GM23338 (cell line): Measurements from ENCODE around the gene SERBP1. TPM values are rescaled to one million over a fixed set of nuclear protein-coding genes. Genes with fewer than 3 reads are reported as not detected.

Source experiments
- ATAC-seq: fragments of 200-7000 bp; cut with Tn5 transposase; 3 replicates; pipeline ENCODE4 v1.9.1; 2020
- DNase-seq: peaks from one replicate; pipeline ENCODE4 v3.0.0-alpha.2; 2015; ENCODE audit warnings: low spot score
- H2AFZ ChIP-seq: fragments of 200-600 bp; sonication (generic); 2 replicates; pipeline ENCODE4 v1.8.0; 2016; ENCODE audit warnings: antibody characterized with exemption, mild to moderate bottlenecking, moderate library complexity
- H3F3A ChIP-seq: fragments of 200-600 bp; sonication (generic); replicated peaks from 2 replicates; pipeline ENCODE4 v1.8.0; 2017; ENCODE audit warnings: antibody characterized with exemption, mixed run types, low read depth
- H3K27ac ChIP-seq: fragments of 200-600 bp; sonication (generic); 2 replicates; pipeline ENCODE4 v1.6.1; 2016; ENCODE audit warnings: low read depth
- H3K27me3 ChIP-seq: fragments of 200-600 bp; sonication (generic); 2 replicates; pipeline ENCODE4 v1.8.0; 2016; ENCODE audit warnings: mild to moderate bottlenecking, mixed run types, moderate library complexity; ENCODE audit not compliant: insufficient read depth
- H3K36me3 ChIP-seq: fragments of 200-600 bp; sonication (generic); 2 replicates; pipeline ENCODE4 v1.8.0; 2016; ENCODE audit warnings: mild to moderate bottlenecking; ENCODE audit not compliant: insufficient read depth
- H3K4me1 ChIP-seq: fragments of 200-600 bp; sonication (generic); 2 replicates; pipeline ENCODE4 v1.8.0; 2016; ENCODE audit warnings: mild to moderate bottlenecking, moderate library complexity; ENCODE audit not compliant: insufficient read depth
- H3K4me2 ChIP-seq: fragments of 200-600 bp; sonication (generic); 2 replicates; pipeline ENCODE4 v1.7.1; 2017; ENCODE audit warnings: mixed run types
- H3K4me3 ChIP-seq: fragments of 200-600 bp; sonication (generic); 2 replicates; pipeline ENCODE4 v1.6.1; 2016; ENCODE audit warnings: mixed run types
- H3K79me2 ChIP-seq: fragments of 200-600 bp; sonication (generic); replicated peaks from 2 replicates; pipeline ENCODE4 v1.8.0; 2017; ENCODE audit warnings: mild to moderate bottlenecking; ENCODE audit not compliant: insufficient read depth
- H3K9me2 ChIP-seq: fragments of 200-600 bp; sonication (generic); 2 replicates; pipeline ENCODE4 v1.8.0; 2017; ENCODE audit not compliant: insufficient read depth
- H4K20me1 ChIP-seq: fragments of 200-600 bp; sonication (generic); replicated peaks from 2 replicates; pipeline ENCODE4 v1.8.0; 2017; ENCODE audit warnings: mild to moderate bottlenecking; ENCODE audit not compliant: insufficient read depth
- H3K27ac Mint-ChIP-seq: 2 replicates; pipeline ENCODE4 v1.8.0; 2020; ENCODE audit warnings: inconsistent platforms, mild to moderate bottlenecking, moderate library complexity, mixed read lengths
- H3K27me3 Mint-ChIP-seq: 3 replicates; pipeline ENCODE4 v1.8.0; 2022; ENCODE audit warnings: low read depth, mild to moderate bottlenecking, moderate library complexity, mixed read lengths, inconsistent platforms; ENCODE audit not compliant: insufficient read depth, poor library complexity
- H3K36me3 Mint-ChIP-seq: 3 replicates; pipeline ENCODE4 v1.8.0; 2021; ENCODE audit warnings: low read depth, mild to moderate bottlenecking, inconsistent platforms, moderate library complexity, mixed read lengths
- H3K4me1 Mint-ChIP-seq: 3 replicates; pipeline ENCODE4 v1.8.0; 2020; ENCODE audit warnings: mild to moderate bottlenecking, inconsistent platforms, mixed read lengths
- H3K4me3 Mint-ChIP-seq: 3 replicates; pipeline ENCODE4 v1.8.0; 2021; ENCODE audit warnings: moderate library complexity, mild to moderate bottlenecking, inconsistent platforms, mixed read lengths
- H3K9me3 Mint-ChIP-seq: 3 replicates; pipeline ENCODE4 v1.8.0; 2020; ENCODE audit warnings: moderate library complexity, mild to moderate bottlenecking, inconsistent platforms, mixed read lengths
- JUNB ChIP-seq: IDR thresholded peaks from one replicate; pipeline ENCODE4 v1.6.1; 2016; ENCODE audit warnings: antibody characterized with exemption; ENCODE audit not compliant: unreplicated experiment
- NANOG ChIP-seq: IDR thresholded peaks from 2 replicates; pipeline ENCODE4 v1.6.1; 2016; ENCODE audit warnings: antibody characterized with exemption, borderline replicate concordance
- ZNF114 ChIP-seq: fragments of 250-450 bp; sonication (Bioruptor Pico); IDR thresholded peaks from 2 replicates; pipeline ENCODE4 v1.5.0; 2020; ENCODE audit warnings: mild to moderate bottlenecking, moderate library complexity
- ZNF331 ChIP-seq: fragments of 250-450 bp; sonication (Bioruptor Pico); IDR thresholded peaks from 2 replicates; pipeline ENCODE4 v1.5.0; 2020; ENCODE audit warnings: low read depth, mild to moderate bottlenecking, moderate library complexity
- polyA plus RNA-seq: library from polyadenylated mRNA; unstranded; fragments of >200 nt; fragmentation: Nextera tagmentation; extraction: Ambion mirVana; gene quantifications from 2 replicates; pipeline ENCODE4 v1.2.1, GENCODE V29; 2016
- total RNA-seq: library from RNA; depleted of rRNA; stranded (reverse); fragments of >200 nt; shearing (Covaris generic); gene quantifications from 2 replicates; pipeline ENCODE4 v1.2.3, GENCODE V29; 2014
- TF ChIP-seq, protein P1 (sequence below), 2 experiments: fragments of 200-600 bp in 1 of 2; sonication (generic) in 1 of 2; conservative IDR thresholded peaks; 2 replicates each; pipeline versions ENCODE4 v1.5.1 to v1.6.1; 2016 to 2017; ENCODE audit warnings: antibody characterized with exemption in 2 of 2, low read depth in 2 of 2, mild to moderate bottlenecking in 2 of 2, moderate library complexity in 1 of 2
- TF ChIP-seq, protein P2 (sequence below): fragments of 250-450 bp; sonication (Bioruptor Pico); IDR thresholded peaks from 2 replicates; pipeline ENCODE4 v1.5.0; 2020; ENCODE audit warnings: mild to moderate bottlenecking, moderate library complexity

The SERBP1 gene
- total and polyA plus RNA-seq, 2 experiments from 2014 or later: 559 to 674 TPM

DNA sequence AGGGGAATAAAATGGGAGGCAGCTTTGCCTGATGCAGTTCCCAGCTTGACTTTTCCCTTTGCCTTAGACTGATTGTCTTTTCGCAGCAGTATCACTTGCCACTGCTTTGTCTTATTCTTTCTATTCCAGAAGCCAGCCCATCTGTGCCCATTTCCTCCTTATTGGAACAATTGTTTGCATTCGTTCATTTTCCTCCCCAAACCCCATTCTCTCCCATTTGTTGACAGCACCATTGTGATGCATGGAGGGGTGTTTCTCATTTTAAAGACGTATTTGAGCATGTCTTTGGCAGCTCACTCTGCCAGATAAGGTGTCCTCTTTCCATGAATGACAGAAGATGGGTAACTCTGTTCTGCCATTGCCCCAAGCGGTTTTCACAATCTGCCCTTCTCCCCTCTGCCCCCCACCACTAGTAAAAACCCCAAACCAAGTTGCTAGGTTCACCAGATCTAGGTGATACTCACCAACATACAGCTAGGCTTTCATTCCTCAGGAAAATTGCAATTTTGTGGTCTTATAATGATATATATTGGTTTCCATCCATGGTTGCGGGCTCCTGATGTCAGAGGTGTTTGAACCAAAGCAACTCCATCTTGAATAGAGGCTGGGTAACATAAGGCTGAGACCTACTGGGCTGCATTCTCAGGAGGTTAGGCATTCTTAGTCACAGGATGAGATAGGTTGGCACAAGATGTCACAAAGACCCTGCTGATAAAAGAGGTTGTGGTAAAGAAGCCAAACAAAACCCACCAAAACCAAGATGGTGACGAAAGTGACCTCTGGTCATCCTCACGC, 30.8 kb downstream of the SERBP1 start:
- Mint-ChIP-seq H3K36me3 (peaks cover 18% of the 10 kb centered on the region), H3K4me3 (no peak overlapping the region; the same call in 2 of the 3 replicates), H3K27me3 (peaks cover 8% of the 10 kb centered on the region), H3K27ac (0 out of 2 replicates have a peak overlapping the region, but pooled peaks have one; percentile 67), H3K4me1 (peaks cover 29% of the 10 kb centered on the region), H3K9me3 (no peaks in the 10 kb centered on the region)
- Histone ChIP-seq H3K9me2 (peaks cover 14% of the 10 kb centered on the region), H3K27ac (peak overlapping the region; percentile 70), H3K4me3 (no peak overlapping the region; the same call in 1 of the 2 replicates), H4K20me1 (no peaks in the 10 kb centered on the region), H3K4me2 (peak overlapping the region; percentile 15), H3K4me1 (peaks cover 17% of the 10 kb centered on the region), H3K79me2 (no peaks in the 10 kb centered on the region), H3K36me3 (no peaks in the 10 kb centered on the region), H3F3A (peaks cover 8% of the 10 kb centered on the region; the same call in 1 of the 2 replicates), H2AFZ (no peak overlapping the region), H3K27me3 (no peaks in the 10 kb centered on the region)
- ATAC-seq: peak; percentile 20
- TF ChIP-seq ZNF331 (CRISPR knock-in tag): no peak
- TF ChIP-seq NANOG: peak; percentile 26; the same call in 1 of the 2 replicates
- DNase-seq: no peak

DNA sequence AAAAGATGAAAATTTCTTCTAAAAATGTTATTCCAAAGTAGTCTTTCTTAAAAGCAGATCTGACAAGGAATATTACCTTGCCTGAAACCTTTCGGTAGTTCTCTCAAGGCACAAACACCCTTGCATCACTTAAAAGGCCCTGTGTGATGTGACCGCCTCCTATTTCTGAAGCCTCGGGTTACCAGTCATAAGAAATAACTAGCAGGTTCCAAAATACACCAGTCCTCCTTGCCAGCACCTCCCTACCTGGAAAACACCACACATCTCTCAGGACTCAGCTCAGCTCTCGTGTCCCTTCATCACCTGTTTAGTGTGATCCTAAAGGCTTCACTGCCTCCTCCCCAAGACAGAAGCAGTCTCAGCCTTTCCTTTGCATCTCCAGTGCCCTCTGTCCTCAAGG, 35.7 kb downstream of the SERBP1 start:
- peaks cover 28% of the 10 kb centered on the region for H3K4me1 ChIP-seq
- Mint-ChIP-seq H3K9me3 (no peaks in the 10 kb centered on the region), H3K36me3 (peaks cover 22% of the 10 kb centered on the region), H3K4me1 (peaks cover 37% of the 10 kb centered on the region), H3K4me3 (no peak overlapping the region), H3K27me3 (peaks cover 6% of the 10 kb centered on the region), H3K27ac (no peak overlapping the region)
- H3K27me3 ChIP-seq: no peaks in the 10 kb centered on the region
- no peak for DNase-seq
- no peaks in the 10 kb centered on the region for H3K79me2 ChIP-seq
- ATAC-seq: no peak
- H3K4me3 ChIP-seq: no peak overlapping the region
- H2AFZ ChIP-seq: no peak overlapping the region
- H3K4me2 ChIP-seq: no peak overlapping the region
- TF ChIP-seq, protein P1, sequence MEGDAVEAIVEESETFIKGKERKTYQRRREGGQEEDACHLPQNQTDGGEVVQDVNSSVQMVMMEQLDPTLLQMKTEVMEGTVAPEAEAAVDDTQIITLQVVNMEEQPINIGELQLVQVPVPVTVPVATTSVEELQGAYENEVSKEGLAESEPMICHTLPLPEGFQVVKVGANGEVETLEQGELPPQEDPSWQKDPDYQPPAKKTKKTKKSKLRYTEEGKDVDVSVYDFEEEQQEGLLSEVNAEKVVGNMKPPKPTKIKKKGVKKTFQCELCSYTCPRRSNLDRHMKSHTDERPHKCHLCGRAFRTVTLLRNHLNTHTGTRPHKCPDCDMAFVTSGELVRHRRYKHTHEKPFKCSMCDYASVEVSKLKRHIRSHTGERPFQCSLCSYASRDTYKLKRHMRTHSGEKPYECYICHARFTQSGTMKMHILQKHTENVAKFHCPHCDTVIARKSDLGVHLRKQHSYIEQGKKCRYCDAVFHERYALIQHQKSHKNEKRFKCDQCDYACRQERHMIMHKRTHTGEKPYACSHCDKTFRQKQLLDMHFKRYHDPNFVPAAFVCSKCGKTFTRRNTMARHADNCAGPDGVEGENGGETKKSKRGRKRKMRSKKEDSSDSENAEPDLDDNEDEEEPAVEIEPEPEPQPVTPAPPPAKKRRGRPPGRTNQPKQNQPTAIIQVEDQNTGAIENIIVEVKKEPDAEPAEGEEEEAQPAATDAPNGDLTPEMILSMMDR (conservative IDR thresholded peaks at IDR 0.05; ENCODE audit: low read depth in 2 of 2): no peak
- no peak for TF ChIP-seq ZNF114
- no peak for TF ChIP-seq JUNB
- TF ChIP-seq, protein P2, sequence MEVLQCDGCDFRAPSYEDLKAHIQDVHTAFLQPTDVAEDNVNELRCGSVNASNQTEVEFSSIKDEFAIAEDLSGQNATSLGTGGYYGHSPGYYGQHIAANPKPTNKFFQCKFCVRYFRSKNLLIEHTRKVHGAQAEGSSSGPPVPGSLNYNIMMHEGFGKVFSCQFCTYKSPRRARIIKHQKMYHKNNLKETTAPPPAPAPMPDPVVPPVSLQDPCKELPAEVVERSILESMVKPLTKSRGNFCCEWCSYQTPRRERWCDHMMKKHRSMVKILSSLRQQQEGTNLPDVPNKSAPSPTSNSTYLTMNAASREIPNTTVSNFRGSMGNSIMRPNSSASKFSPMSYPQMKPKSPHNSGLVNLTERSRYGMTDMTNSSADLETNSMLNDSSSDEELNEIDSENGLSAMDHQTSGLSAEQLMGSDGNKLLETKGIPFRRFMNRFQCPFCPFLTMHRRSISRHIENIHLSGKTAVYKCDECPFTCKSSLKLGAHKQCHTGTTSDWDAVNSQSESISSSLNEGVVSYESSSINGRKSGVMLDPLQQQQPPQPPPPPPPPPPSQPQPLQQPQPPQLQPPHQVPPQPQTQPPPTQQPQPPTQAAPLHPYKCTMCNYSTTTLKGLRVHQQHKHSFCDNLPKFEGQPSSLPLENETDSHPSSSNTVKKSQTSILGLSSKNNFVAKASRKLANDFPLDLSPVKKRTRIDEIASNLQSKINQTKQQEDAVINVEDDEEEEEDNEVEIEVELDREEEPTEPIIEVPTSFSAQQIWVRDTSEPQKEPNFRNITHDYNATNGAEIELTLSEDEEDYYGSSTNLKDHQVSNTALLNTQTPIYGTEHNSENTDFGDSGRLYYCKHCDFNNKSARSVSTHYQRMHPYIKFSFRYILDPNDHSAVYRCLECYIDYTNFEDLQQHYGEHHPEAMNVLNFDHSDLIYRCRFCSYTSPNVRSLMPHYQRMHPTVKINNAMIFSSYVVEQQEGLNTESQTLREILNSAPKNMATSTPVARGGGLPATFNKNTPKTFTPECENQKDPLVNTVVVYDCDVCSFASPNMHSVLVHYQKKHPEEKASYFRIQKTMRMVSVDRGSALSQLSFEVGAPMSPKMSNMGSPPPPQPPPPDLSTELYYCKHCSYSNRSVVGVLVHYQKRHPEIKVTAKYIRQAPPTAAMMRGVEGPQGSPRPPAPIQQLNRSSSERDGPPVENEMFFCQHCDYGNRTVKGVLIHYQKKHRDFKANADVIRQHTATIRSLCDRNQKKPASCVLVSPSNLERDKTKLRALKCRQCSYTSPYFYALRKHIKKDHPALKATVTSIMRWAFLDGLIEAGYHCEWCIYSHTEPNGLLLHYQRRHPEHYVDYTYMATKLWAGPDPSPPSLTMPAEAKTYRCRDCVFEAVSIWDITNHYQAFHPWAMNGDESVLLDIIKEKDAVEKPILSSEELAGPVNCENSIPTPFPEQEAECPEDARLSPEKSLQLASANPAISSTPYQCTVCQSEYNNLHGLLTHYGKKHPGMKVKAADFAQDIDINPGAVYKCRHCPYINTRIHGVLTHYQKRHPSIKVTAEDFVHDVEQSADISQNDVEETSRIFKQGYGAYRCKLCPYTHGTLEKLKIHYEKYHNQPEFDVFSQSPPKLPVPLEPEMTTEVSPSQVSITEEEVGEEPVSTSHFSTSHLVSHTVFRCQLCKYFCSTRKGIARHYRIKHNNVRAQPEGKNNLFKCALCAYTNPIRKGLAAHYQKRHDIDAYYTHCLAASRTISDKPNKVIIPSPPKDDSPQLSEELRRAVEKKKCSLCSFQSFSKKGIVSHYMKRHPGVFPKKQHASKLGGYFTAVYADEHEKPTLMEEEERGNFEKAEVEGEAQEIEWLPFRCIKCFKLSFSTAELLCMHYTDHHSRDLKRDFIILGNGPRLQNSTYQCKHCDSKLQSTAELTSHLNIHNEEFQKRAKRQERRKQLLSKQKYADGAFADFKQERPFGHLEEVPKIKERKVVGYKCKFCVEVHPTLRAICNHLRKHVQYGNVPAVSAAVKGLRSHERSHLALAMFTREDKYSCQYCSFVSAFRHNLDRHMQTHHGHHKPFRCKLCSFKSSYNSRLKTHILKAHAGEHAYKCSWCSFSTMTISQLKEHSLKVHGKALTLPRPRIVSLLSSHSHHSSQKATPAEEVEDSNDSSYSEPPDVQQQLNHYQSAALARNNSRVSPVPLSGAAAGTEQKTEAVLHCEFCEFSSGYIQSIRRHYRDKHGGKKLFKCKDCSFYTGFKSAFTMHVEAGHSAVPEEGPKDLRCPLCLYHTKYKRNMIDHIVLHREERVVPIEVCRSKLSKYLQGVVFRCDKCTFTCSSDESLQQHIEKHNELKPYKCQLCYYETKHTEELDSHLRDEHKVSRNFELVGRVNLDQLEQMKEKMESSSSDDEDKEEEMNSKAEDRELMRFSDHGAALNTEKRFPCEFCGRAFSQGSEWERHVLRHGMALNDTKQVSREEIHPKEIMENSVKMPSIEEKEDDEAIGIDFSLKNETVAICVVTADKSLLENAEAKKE: no peak
- H3K36me3 ChIP-seq: no peaks in the 10 kb centered on the region
- H3K27ac ChIP-seq: no peak overlapping the region
- 0 out of 2 replicates have a peak, but pooled peaks cover 4% of the 10 kb centered on the region for H3F3A ChIP-seq
- no peaks in the 10 kb centered on the region for H4K20me1 ChIP-seq
- H3K9me2 ChIP-seq: peaks cover 9% of the 10 kb centered on the region
